DMS53 treated with DMSO at 0.1 percent for 48 hours (cell line): ENCODE measurements around the gene E4F1.

ENCODE experiments used
- DNase-seq: peaks from one replicate; lab custom pipeline; 2025; ENCODE audit not compliant: unreplicated experiment; lab: John Stamatoyannopoulos, UW

Gene E4F1

GRCh38 chr16:2205967-2206313 is 17.5 kb upstream of the E4F1 start:
- DNase-seq = no peak

DNA sequence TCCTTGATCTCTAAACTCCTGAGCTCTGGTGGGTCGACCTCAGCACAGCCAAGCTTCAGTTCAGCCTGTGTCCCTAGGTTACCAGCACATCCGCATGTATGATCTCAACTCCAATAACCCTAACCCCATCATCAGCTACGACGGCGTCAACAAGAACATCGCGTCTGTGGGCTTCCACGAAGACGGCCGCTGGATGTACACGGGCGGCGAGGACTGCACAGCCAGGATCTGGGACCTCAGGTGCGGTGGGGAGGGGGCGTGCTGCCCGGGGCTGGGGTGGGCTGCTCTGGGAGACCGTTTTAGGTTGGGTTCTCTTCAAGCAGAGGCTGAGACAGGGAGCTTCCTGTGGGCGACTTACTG is 17.0 kb upstream of the E4F1 start:
- no peak for DNase-seq

GRCh38 chr16:2206780-2207433 is 16.5 kb upstream of the E4F1 start:
- DNase-seq = no peak

DNA sequence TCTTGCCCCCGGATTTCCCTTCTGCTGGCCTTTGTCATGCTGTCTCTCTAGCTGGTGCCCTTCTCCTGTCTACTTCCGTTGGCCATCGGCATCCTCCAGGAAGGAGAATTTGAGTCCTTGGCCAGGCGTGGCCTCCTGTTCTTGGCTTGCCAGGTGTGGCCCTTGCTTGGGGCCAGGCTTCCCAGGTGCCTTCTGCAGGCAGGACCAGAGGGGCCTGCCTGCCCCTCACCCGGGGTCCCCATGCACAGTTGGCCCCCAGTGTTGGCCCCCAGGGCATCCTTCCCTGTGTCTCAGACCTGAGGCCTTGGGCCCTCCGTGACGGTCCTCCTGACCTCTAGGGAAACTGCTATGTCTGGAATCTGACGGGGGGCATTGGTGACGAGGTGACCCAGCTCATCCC is 15.5 kb upstream of the E4F1 start:
- no peak for DNase-seq

- no peak for DNase-seq
Observed at GRCh38 chr16:2208308-2208707, 15.1 kb upstream of the E4F1 start.

DNA sequence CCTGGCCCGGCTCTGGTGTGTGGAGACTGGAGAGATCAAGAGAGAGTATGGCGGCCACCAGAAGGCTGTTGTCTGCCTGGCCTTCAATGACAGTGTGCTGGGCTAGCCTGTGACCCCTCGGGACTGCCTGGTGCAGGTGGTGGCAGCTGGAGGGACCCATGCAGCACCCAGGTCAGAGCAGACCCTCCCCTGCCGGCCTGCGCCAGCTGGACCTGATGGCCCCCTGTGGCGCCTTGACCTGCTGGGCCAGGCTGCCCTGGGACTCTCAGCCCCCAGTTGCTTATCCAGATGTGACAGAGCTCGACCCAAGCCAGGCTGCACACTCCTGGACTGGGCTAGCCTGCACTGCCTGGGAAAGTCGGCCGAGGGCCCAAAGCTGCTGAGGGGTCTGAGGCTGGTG is 14.6 kb upstream of the E4F1 start:
- no peak for DNase-seq

GRCh38 chr16:2209258-2210008 is 14.0 kb upstream of the E4F1 start:
- no peak for DNase-seq

DNA sequence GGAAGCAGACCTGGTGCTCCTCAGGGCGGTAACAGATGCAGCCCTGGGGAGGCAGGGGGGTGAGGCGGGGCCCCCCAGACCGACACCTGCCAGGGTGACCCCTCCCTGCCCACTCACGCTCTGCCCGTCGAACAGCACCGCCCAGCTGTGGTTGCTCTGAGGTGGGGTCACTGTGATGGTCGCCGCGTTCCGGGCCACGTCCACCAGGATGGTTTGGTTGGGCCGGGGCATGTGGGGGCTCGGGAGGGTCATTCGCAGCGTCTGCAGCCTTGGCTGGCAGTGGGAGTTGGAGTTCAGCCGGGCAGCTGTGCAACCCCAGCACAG is 13.4 kb upstream of the E4F1 start:
- DNase-seq = no peak

DNA sequence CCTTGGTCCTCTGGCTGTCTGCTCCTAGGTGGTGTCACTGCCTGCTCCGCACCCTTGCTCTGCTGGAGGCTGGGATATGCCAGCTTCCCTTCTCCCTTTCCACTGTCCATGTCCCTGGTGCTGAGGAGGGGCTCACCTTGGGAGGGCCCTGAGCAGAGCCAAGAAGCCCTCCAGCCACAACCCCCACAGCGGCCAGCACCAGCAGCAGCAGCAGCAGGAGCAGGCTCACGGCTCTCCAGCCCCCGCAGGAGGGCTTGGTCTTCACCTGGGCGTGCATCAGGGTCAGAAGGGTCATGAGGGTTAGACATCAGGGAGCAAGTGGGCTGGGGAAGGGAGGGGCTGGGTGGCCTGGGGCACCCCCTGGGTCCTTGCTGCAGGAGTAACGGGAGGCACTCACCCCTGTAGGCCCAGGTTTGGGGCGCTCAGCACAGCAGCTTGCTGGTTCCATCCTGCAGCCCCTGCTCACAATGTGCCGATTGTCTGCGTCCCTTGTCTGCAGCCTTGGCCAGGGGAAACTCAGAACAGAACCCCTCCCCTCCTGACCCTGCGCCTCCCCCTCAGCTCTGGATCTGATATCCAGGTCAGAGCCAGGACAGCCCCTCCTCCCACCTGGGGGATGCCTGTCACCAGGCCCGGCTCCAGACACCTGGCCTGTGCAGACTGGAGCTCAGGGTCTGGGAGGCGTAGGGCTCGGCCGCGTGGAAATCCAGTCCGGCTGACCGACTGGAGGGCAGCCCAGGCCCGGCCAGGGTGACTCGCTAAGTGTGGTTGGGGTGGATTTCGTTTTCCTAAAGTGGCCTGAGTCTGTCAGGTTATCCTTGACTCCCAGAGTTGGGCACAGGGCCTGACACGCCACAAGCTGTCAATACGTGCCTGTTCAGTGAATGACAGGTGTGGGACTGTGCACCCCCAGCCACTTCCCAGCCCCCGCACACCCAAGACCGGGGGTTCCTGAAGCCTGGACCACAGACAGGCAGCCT is 12.7 kb upstream of the E4F1 start, which contains the start of gene BRICD5:
TSS of gene BRICD5 (minus strand) at position 478 of the 980 bp plus-strand sequence. CDS start at position 448, 30 bp downstream.
- DNase-seq = no peak

DNA sequence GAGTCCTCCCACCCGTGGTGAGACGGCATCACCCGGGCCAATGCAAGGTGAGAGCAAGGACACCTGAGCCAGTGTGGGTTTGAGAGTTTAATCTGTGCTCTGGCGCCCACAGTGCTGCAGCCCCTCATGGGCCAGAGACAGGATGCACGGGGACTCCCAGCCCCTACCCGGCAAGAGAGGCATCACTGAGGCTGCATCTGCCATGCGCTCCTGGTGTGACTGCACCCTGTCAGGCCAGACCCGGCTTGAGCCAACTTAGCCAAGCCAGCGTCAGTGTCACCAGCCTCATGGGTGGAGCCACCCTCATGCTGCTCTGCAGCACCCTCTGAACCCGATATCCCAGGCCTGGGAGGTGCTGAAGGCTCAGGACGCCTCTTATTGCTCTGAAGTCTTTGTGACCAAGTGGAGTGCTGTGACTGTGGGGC is 11.5 kb upstream of the E4F1 start:
- DNase-seq = no peak

GRCh38 chr16:2212362-2213324 is 10.7 kb upstream of the E4F1 start:
- no peak for DNase-seq

DNA sequence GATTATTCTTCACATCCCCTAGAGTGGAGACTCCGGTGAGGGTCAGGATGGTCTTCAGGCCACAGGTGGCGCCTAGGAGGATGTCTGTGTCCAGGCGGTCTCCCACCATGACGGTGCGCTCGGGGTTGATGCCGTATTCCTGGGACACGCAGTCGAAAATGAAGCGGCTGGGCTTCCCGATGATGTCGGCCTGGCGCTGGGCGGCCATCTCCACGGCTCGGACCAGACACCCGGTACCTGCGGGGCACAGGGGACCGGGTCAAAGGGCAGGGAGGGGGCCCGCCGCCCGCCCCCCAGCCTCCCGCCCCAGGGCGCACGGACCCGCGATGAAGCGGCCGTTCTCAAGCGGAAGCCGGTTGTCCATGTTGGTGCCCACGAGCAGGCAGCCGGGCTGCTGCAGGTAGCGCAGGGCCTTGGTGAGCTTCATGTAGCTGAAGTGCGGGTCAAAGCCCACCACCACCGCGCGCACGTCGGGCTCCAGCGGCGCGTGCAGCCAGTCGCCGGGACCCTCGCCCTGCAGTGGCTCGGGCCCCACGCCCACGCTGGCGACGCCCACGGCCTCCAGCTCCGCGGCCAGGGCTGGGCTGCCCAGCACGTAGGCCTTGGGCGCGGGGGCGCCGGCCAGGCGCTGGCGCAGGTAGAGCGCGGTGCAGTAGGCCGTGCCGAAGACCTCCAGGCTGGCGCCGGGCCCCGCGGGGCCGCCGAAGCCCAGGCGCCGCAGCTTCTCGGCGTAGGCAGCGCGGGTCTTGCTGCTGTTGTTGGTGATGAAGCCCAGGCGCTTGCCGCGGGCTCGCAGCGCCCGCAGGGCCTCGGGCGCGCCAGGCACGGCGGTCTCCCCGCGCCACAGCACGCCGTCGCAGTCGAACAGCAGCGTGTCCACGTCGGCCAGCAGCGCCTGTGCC is 9.3 kb upstream of the E4F1 start:
- no peak for DNase-seq

- no peak for DNase-seq
Observed at GRCh38 chr16:2214719-2214968, 8.7 kb upstream of the E4F1 start, which contains the start of gene PGP. Gene PGP (minus strand): TSS chr16:2214840. CDS start chr16:2214777, 63 bp downstream.

DNA sequence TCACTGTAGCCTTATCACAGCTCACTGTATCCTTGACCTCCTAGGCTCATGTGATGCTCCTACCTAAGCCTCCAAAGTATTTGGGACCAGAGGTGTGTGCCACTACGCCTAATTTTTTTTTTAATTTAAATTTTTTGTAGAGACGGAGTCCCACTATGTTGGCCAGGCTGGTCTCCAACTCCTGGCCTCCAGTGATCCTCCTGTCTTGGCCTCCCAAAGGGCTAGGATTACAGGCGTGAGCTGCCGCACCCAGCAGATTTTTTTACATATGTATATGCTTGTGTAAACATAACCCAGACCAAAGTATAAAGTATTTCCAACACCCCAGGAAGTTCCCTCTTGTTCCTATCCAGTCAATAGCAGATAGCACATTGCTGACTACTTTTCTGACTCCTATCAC is 7.1 kb upstream of the E4F1 start:
- DNase-seq = no peak

GRCh38 chr16:2223942-2224486 is 623 bp downstream of the E4F1 start:
- DNase-seq = peak; percentile 14

DNA sequence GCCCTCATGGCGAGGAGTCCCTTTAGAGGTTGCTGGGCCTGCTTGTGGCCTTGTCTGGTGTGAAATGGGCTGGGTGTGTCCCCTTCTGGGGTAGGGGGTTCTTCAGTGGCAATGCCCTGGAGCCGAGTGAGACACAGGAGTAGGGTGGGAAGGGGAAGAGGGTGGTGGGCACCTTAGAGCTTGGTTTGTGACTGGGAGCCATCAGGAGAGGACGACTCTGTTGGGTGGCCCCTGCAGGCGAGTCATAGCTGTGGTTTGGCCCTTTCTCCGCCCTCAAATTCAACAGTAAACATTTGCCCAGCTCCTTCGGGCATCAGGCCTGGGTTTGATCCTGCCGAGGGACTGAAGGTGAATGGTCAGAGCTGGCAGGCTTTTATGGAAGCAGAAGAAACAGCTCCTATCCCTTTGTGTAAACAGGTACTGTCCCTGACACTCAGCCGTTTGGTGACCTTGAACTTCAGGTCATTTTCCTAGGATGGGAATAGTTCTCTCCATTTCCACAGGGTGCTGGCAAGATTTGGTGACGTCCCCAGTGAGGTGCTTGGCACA is 2.9 kb downstream of the E4F1 start:
- DNase-seq = peak; percentile 33

DNA sequence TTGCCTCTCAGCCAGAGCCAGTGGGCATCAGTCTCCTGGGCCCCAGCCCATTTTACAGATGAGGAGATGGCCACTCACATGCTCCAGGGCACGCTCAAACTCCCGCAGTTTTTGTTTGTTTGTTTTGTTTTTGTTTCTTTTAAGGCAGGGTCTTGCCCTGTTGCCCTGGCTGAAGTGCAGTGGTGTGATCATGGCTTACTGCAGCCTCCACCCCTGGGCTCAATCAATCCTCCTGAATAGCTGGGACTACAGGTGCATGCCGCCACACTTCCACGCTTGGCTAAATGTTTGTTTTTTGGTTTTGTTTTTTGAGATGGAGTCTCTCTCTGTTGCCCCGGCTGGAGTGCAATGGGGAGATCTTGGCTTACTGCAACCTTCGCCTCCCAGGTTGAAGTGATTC is 3.5 kb downstream of the E4F1 start:
- DNase-seq = no peak

DNA sequence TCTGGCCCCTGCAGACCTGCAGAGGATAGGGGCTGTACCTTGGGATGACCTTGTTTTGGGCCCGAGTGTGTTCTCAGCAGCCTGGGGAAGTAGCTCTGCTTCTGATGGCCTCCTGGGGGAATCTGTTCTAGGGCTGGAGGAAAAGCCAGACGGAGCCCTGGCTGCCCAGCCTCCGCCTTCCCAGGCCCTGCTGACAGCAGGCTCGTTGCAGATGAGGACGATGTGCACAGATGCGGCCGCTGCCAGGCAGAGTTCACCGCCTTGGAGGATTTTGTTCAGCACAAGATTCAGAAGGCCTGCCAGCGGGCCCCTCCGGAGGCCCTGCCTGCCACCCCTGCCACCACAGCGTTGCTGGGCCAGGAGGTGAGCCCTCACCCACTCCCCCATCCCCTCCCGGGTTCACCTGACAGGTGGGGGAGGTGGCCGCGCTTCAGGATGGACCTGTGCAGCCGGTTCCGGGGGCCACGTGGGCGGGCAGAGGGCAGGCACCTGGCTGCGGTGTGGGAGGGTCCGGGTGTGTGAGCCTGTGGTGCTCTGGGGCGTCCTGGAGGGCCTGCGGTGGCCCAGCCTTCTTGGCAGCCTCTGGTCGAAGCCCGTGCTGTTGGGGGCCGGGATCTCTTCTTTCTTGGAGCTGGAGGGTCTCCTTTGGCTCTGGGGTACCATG is 4.9 kb downstream of the E4F1 start:
- no peak for DNase-seq

DNA sequence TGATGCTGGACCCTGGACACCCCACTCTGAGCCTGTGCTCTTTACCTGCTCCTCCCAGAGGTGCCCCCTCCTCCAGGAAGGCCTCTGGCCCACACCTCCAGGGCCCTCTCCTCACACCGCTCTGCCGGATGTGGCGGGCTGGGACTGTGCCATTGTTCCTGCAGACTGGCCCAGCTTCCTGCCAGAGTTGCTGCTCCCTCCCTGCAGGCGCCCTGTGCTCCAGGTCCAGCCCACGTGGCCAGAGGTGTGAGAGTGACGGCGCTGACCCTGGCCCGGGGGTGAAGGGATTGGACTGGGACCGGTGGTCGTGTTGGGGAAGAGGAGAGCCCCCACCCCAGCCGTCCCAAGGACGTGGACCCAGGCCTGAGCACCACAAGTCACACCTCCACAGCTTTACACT is 5.7 kb downstream of the E4F1 start:
- no peak for DNase-seq
